Measurements from ENCODE around the gene ACTN4.

ACTN4 gene

GRCh38 chr19:38708413-38709024, 61.1 kb downstream of the ACTN4 start:
- no peak for DNase-seq (ENCODE audit: low read depth in 1 of 2, low spot score in 1 of 2)

- DNase-seq (ENCODE audit: low read depth in 1 of 2, low spot score in 1 of 2), result no peak
Measured at GRCh38 chr19:38709119-38709518, 61.7 kb downstream of the ACTN4 start.

DNA sequence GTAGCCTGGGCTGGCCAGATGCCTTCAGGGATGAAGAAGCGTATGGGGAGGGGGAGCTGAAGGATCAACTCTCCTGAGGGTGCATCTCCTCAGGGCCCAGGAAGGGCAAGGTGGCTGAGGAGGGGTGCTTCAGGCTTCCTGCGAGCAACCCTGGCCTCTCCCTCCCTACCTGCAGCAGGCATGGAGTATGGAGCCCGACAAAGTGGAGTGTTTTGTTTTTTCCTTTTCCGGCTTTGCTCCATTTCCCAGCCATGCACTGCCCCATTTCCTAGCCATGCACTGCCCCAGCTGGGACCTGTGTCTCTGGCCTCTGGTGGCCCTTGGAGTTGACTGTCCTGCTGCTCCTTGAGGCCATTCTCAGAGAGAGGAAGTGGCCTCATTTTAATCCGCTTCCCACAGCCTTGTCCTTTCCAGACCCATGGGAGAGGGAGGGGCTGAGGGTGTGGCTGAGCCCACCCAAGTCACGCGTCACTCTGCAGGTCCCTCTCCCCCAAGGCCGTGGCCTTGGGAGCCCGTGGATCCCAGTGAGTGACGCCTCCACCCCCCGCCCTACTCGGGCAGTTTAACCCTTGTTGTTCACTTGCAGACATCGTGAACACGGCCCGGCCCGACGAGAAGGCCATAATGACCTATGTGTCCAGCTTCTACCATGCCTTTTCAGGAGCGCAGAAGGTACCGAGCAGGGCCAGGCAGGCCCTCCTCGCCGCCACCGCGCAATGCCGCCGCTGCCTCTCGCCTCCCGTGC, 62.4 kb downstream of the ACTN4 start:
- no peak for DNase-seq (ENCODE audit: low read depth in 1 of 2, low spot score in 1 of 2)

DNA sequence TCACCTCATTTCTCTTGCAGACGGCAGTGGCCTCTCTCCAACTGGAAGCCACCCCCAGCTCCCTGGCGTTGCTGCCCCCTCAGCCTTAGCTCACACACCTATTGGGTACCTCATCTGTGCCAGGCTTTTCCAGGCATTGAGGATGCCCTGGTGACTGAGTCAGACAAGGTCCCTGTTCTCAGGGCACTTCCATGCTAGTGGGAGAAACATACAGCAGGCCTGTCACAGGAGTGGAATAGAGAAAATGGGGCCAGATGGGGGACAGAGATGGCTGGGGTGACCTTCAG, 62.9 kb downstream of the ACTN4 start:
- no peak for DNase-seq (ENCODE audit: low read depth in 1 of 2, low spot score in 1 of 2)

- no peak for DNase-seq (ENCODE audit: low read depth in 1 of 2, low spot score in 1 of 2)
Measured at GRCh38 chr19:38710928-38711725, 63.7 kb downstream of the ACTN4 start.

DNA sequence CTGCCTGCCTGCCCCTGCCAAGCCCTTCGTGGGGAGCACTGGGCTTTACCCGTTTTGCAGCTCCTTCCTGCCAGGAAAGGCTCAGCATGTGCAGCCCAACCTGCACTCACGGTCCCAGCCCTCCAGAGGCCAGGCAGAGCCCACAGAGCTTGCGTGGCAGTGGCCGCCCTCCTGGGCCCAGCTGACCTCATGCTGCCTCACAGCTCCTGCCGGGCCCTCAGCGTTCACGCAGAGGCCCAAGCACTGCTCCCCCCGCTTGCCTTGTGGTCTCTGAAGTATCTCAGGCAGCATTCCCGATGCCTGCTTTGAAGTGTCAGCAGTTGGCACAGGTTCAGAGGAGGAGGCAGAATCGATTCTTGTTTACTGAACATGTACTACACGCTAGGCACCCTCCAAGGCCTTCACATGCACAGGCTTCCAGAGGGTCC, 64.3 kb downstream of the ACTN4 start:
- DNase-seq (ENCODE audit: low read depth in 1 of 2, low spot score in 1 of 2), result no peak

- no peak for DNase-seq (ENCODE audit: low read depth in 1 of 2, low spot score in 1 of 2)
Measured at GRCh38 chr19:38712161-38712748, 64.8 kb downstream of the ACTN4 start.

DNA sequence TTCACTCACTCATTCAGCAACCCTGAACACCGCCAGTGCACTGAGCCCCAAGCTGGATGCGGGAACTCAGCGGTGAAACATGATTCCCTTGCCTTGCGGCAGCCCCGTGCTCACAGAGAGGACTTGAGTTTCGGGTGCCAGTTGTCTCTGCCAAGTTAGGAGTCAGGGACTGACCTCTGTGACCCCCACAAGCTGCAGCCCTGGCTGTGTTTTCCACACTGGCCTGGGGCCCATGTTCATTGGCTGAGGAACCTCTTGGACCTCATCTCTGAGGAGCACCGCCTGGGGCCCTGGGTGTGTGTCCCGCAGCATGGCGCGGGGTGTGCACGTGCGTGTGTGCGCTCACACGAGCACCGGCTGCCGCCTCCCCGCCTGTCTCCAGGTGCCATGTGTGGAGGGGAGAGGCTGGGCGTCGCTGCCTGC, 65.8 kb downstream of the ACTN4 start:
- no peak for DNase-seq (ENCODE audit: low read depth in 1 of 2, low spot score in 1 of 2)

GRCh38 chr19:38713865-38714264, 66.4 kb downstream of the ACTN4 start:
- no peak for DNase-seq (ENCODE audit: low read depth in 1 of 2, low spot score in 1 of 2)

DNA sequence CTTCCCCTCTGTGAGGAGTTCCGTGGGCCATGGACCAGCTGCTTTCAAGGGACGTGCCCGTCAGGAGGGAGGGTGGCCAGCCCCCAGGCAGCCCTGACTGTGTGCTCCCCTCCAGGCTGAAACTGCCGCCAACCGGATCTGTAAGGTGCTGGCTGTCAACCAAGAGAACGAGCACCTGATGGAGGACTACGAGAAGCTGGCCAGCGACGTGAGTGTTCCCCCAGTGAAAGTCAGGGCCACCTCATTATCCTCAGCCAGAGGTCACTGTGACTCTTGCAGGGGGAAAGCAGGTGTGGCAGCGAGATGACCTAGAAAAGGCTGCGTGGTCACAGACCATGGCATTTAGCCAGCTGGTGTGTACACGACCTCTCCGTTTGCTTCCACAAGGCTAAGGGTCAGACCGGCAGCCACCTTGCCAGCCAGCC, 66.9 kb downstream of the ACTN4 start:
- DNase-seq (ENCODE audit: low read depth in 1 of 2, low spot score in 1 of 2), result no peak

DNA sequence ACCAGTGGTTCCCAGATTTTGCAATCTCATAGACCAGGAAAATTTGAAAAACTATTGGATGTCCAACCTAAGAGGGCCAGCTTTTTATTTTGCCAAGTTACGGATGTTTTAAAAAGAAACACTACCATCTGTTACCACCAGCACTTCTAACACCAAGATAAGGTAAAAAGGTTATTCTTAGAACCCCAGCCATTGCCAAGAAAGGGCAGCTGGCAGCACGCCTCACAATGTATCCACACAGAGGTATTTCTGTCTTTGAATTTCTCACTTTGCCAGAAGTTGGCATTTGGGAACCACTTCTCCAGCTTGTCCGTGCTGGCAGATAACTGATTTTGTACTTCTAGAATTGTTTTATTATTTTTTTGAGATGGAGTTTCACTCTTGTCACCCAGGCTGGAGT, 68.1 kb downstream of the ACTN4 start:
- no peak for DNase-seq (ENCODE audit: low read depth in 1 of 2, low spot score in 1 of 2)

DNA sequence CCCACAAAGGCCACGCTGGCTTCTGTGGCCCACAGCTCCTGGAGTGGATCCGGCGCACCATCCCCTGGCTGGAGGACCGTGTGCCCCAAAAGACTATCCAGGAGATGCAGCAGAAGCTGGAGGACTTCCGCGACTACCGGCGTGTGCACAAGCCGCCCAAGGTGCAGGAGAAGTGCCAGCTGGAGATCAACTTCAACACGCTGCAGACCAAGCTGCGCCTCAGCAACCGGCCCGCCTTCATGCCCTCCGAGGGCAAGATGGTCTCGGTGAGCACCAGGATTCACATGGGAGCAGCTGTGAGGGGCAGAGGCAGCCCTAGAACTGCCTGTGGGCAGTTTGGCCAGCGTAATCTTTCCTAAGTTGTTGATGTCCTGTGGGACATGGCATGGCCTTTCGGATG, 69.6 kb downstream of the ACTN4 start:
- DNase-seq (ENCODE audit: low read depth in 1 of 2, low spot score in 1 of 2), result no peak

DNA sequence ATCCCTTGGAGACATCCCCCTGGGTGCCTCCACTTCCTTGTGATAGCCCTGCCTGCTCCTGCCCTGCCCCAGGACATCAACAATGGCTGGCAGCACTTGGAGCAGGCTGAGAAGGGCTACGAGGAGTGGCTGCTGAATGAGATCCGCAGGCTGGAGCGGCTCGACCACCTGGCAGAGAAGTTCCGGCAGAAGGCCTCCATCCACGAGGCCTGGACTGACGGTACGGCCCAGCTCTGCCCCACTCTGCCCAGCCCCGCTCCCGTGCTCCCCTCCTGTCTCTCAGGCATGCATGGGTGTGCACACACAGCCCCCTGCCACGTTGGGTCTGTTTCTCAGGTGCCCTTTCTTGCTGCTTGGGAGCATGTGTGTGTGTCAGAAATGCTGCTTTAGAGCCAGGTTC, 70.4 kb downstream of the ACTN4 start:
- DNase-seq (ENCODE audit: low read depth in 1 of 2, low spot score in 1 of 2), result no peak

- no peak for DNase-seq (ENCODE audit: low read depth in 1 of 2, low spot score in 1 of 2)
Measured at GRCh38 chr19:38718747-38719543, 71.5 kb downstream of the ACTN4 start.

- no peak for DNase-seq (ENCODE audit: low read depth in 1 of 2, low spot score in 1 of 2)
Measured at GRCh38 chr19:38719761-38720558, 72.5 kb downstream of the ACTN4 start.

DNA sequence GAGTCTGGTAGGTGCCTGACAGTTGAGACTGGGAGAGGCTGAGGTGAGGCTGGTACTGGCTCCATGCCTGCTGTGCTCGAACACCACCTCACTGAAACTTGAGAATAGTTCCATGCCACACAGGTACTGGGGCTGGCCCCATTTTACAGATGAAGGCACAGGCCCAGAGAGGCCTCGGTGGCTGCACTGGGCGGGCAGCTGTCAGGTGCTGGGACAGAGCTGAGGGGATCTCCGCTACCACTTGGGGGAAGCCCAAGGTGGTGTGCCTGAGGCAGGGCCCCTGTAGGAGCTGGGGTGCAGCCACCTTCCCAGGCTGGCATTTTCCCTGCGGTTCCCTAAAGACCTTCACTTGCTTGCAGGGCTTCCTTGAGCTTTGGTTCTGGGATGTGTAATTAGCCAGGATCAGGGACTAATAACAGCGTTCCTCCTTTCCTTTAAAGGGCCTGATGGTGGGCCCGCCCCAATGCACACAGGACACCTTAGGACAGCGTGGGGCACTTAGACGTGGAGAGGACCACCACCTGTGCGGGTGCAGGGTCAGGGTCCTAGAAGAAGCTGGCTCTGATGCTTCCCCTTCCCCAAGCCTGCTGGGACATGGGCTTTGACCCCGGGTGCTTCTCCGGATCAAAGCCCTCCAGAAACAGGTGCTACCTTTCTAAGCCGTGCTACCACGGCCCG, 73.2 kb downstream of the ACTN4 start:
- no peak for DNase-seq (ENCODE audit: low read depth in 1 of 2, low spot score in 1 of 2)

DNA sequence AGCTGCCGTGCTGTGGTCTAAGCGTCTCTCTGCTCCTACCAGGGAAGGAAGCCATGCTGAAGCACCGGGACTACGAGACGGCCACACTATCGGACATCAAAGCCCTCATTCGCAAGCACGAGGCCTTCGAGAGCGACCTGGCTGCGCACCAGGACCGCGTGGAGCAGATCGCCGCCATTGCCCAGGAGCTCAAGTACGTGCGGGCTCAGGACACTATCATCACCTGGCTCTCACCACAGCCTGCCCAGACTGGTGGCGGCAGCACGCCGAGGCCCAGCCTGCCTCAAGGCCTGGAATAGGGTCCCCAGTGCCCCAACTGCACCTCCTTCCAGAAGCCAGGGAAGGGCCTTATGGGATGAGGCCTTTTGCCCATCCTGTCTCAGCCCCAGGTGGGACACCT, 74.0 kb downstream of the ACTN4 start:
- no peak for DNase-seq (ENCODE audit: low read depth in 1 of 2, low spot score in 1 of 2)

DNA sequence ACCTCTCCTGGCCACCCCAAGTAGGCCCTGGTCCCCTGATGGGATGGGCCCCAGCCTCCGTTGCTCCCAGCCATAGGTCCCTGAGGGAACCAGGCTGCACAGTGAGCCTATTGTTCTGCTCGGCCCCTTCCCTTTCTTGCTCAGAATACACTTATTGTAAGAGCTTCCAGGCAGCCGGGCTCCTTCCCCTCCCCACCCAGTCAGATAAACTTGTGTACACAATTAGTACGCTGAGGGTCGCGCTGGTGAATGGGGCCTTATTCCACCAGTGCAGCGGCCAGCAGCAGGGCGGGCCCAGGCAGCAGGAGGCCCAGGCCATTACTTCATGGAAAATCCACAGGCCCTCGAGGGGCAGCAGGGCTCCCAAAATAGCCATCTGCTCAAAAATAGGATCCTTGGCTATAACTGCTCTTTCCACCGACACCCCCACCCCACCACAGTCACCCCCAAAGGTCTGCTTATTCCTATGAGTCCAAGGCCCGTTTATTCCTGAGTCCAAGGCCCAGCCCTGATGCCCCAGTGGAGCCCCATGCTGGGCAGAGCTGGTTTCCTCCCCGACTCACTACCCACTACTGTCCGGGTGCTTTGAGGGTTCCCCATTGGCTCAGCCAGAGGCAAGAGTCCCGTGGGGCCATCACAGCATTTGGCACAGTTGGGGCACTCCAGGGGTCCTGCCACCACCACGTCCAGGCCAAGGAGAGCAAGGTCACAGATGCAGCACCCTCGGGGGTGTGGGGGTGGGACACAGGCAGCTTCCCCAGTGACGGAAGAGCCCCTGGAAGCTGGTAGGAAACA, 74.7 kb downstream of the ACTN4 start:
- no peak for DNase-seq (ENCODE audit: low read depth in 1 of 2, low spot score in 1 of 2)
